OCI-LY1 (cell line): ENCODE data around the gene PCDH15.

Source experiments
- EZH2 ChIP-seq: fragments of 200-600 bp; sonication (generic), shearing (Covaris generic); IDR thresholded peaks from 2 replicates; pipeline ENCODE4 v1.8.0; 2017; ENCODE audit warnings: borderline replicate concordance, mixed run types, mild to moderate bottlenecking, antibody characterized with exemption, low read length, moderate library complexity, mixed read lengths
- TF ChIP-seq, protein P1 (sequence below): fragments of 200-600 bp; sonication (generic), shearing (Covaris generic); IDR thresholded peaks from 2 replicates; pipeline ENCODE4 v1.5.1; 2017; ENCODE audit warnings: mild to moderate bottlenecking, antibody characterized with exemption, low read length, moderate library complexity, mixed read lengths

DNA sequence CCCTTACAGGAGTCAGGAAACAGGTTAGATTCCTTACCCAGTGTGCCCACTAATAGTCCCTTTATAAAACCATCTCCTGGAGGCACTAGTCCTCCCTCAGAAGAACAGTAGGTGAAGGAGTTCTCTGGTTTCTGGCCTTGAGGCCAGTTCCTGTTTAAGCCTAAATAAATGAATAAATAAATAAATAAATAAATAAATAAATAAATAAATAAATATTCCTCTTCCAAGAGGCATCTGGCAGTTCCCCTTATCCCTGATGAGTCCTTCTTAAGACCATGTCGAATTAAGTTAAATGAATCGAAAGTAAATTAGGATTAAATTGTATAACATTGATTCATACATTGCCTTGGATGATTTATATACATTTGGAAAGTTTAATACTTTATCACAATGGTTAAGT is 223.3 kb downstream of the PCDH15 start:
- TF ChIP-seq EZH2 = no peak
- TF ChIP-seq, protein P1, sequence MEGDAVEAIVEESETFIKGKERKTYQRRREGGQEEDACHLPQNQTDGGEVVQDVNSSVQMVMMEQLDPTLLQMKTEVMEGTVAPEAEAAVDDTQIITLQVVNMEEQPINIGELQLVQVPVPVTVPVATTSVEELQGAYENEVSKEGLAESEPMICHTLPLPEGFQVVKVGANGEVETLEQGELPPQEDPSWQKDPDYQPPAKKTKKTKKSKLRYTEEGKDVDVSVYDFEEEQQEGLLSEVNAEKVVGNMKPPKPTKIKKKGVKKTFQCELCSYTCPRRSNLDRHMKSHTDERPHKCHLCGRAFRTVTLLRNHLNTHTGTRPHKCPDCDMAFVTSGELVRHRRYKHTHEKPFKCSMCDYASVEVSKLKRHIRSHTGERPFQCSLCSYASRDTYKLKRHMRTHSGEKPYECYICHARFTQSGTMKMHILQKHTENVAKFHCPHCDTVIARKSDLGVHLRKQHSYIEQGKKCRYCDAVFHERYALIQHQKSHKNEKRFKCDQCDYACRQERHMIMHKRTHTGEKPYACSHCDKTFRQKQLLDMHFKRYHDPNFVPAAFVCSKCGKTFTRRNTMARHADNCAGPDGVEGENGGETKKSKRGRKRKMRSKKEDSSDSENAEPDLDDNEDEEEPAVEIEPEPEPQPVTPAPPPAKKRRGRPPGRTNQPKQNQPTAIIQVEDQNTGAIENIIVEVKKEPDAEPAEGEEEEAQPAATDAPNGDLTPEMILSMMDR = no peak
